Esophagus squamous epithelium (tissue), 5 donors: ENCODE measurements around the gene PLEKHM3. TPM values are rescaled to one million over a fixed set of nuclear protein-coding genes. Genes with fewer than 3 reads are reported as not detected.

Experiments used
- DNase-seq: peaks from one replicate; lab custom pipeline; 2025; lab: John Stamatoyannopoulos, UW
- H3K27ac ChIP-seq, 4 donors: fragments of 200-600 bp; sonication (generic); one replicate each; pipeline ENCODE4 v1.5.1; 2016 to 2019; ENCODE audit warnings: mild to moderate bottlenecking in 1 of 4
- H3K27me3 ChIP-seq, 4 donors: fragments of 200-600 bp; sonication (generic); 1 replicate in 3 of 4; 2 replicates in 1 of 4; pipeline versions ENCODE4 v1.5.1 to v1.6.0; 2017 to 2021; ENCODE audit warnings: antibody characterized with exemption in 1 of 4
- H3K36me3 ChIP-seq, 3 donors: fragments of 200-600 bp; sonication (generic); one replicate each; pipeline ENCODE4 v1.5.1; 2016 to 2019
- H3K4me1 ChIP-seq, 3 donors: fragments of 200-600 bp; sonication (generic); one replicate each; pipeline ENCODE4 v1.5.1; 2017 to 2019
- H3K4me3 ChIP-seq, 4 donors: fragments of 200-600 bp; sonication (generic); 1 replicate in 3 of 4; 2 replicates in 1 of 4; pipeline ENCODE4 v1.5.1; 2016 to 2019; ENCODE audit warnings: mild to moderate bottlenecking in 2 of 4, moderate library complexity in 1 of 4
- H3K9me3 ChIP-seq, 3 donors: fragments of 200-600 bp; sonication (generic); one replicate each; pipeline ENCODE4 v1.5.1; 2016 to 2019
- CTCF ChIP-seq, 6 experiments: fragments of 450-650 bp in 4 of 6; fragments of 200-600 bp in 2 of 6; sonication (generic) in 2 of 6; IDR thresholded peaks; one replicate each; pipeline ENCODE4 v1.5.1; 2016 to 2019; ENCODE audit warnings: antibody characterized with exemption in 6 of 6, mild to moderate bottlenecking in 4 of 6, moderate library complexity in 4 of 6
- POLR2A ChIP-seq, 4 donors: fragments of 450-650 bp; IDR thresholded peaks; one replicate each; pipeline ENCODE4 v1.6.1; 2017; ENCODE audit warnings: antibody characterized with exemption in 4 of 4, mild to moderate bottlenecking in 4 of 4, moderate library complexity in 3 of 4
- WGBS, 2 donors: methylation state at CpG; one replicate each; pipeline ENCODE4 v1.1.5; 2018; 5-methylcytosine and 5-hydroxymethylcytosine counted together
- intact Hi-C: fragments of 100-400 bp; cut with DNase I; formaldehyde crosslinking; loops from one replicate; pipeline ENCODE4 v1.15.0; 2022
- total RNA-seq, 4 donors: library from RNA; depleted of rRNA; stranded (reverse); fragments of >200 nt; gene quantifications; one replicate each; pipeline ENCODE4 v1.1.0, GENCODE V29; 2016
- donor health status: DM: yes; HTN: yes; CAD: no.

The PLEKHM3 gene
- total RNA-seq, 4 donors from 2014 or later = 3.7 to 19.3 (median 6.7) TPM

GRCh38 chr2:208012449-208012848 is 12.9 kb downstream of the PLEKHM3 start:
- no peak overlapping the region for H3K27ac ChIP-seq
- TF ChIP-seq POLR2A (IDR thresholded peaks at IDR 0.05) (no peak), CTCF (IDR thresholded peaks at IDR 0.05) (no peak)
- DNase-seq = no peak
- H3K36me3 ChIP-seq = no peaks in the 10 kb centered on the region
- H3K9me3 ChIP-seq = no peaks in the 10 kb centered on the region
- no peak overlapping the region for H3K4me3 ChIP-seq
- no peaks in the 10 kb centered on the region for H3K27me3 ChIP-seq
- no peaks in the 10 kb centered on the region for H3K4me1 ChIP-seq
- intact Hi-C loops = no loop called here

GRCh38 chr2:208010506-208010905 is 14.8 kb downstream of the PLEKHM3 start:
- no peaks in the 10 kb centered on the region for H3K36me3 ChIP-seq
- no peaks in the 10 kb centered on the region for H3K9me3 ChIP-seq
- intact Hi-C loops = no loop called here
- DNase-seq = no peak
- H3K27ac ChIP-seq = no peak overlapping the region
- TF ChIP-seq POLR2A (IDR thresholded peaks at IDR 0.05) (no peak), CTCF (IDR thresholded peaks at IDR 0.05) (no peak)
- no peaks in the 10 kb centered on the region for H3K27me3 ChIP-seq
- H3K4me1 ChIP-seq = peaks cover 0 to 6% (median 0%) of the 10 kb centered on the region in 3 donors
- H3K4me3 ChIP-seq = no peak overlapping the region

GRCh38 chr2:208006833-208007232 is 18.5 kb downstream of the PLEKHM3 start:
- Histone ChIP-seq H3K27me3 (no peaks in the 10 kb centered on the region), H3K36me3 (peaks cover 0 to 4% (median 0%) of the 10 kb centered on the region in 3 donors), H3K4me1 (peaks cover 0 to 6% (median 0%) of the 10 kb centered on the region in 3 donors), H3K4me3 (no peak overlapping the region), H3K9me3 (no peaks in the 10 kb centered on the region), H3K27ac (no peak overlapping the region)
- no peak for DNase-seq
- 42 to 55% methylated on average over 5 of the region's 5 CpGs for WGBS, 2 donors
- intact Hi-C loops = no loop called here
- TF ChIP-seq POLR2A (IDR thresholded peaks at IDR 0.05) = no peak
- no peak for TF ChIP-seq CTCF (IDR thresholded peaks at IDR 0.05)

GRCh38 chr2:208006337-208006736 is 19.0 kb downstream of the PLEKHM3 start:
- intact Hi-C loops = no loop called here
- TF ChIP-seq POLR2A (IDR thresholded peaks at IDR 0.05) (no peak), CTCF (IDR thresholded peaks at IDR 0.05) (no peak)
- H3K27ac ChIP-seq = no peak overlapping the region
- no peaks in the 10 kb centered on the region for H3K27me3 ChIP-seq
- H3K36me3 ChIP-seq = peaks cover 0 to 9% (median 0%) of the 10 kb centered on the region in 3 donors
- DNase-seq = no peak
- no peaks in the 10 kb centered on the region for H3K9me3 ChIP-seq
- WGBS, 2 donors = 44 to 56% methylated on average over 3 of the region's 3 CpGs
- peaks cover 0 to 6% (median 0%) of the 10 kb centered on the region in 3 donors for H3K4me1 ChIP-seq
- no peak overlapping the region for H3K4me3 ChIP-seq

- Histone ChIP-seq H3K9me3 (no peaks in the 10 kb centered on the region), H3K4me1 (peaks cover 0 to 6% (median 0%) of the 10 kb centered on the region in 3 donors), H3K27ac (no peak overlapping the region), H3K4me3 (no peak overlapping the region), H3K27me3 (no peaks in the 10 kb centered on the region), H3K36me3 (peaks cover 0 to 40% (median 5%) of the 10 kb centered on the region in 3 donors)
- DNase-seq = no peak
- intact Hi-C loops = no loop called here
- TF ChIP-seq POLR2A (IDR thresholded peaks at IDR 0.05) (no peak), CTCF (IDR thresholded peaks at IDR 0.05) (no peak)
- 84 to 85% methylated on average over 5 of the region's 5 CpGs for WGBS, 2 donors
Measured at GRCh38 chr2:208001924-208002323, 23.4 kb downstream of the PLEKHM3 start.
